GM18508 (cell line): Measurements from ENCODE around the gene GPR17.

ENCODE experiments used
- ATAC-seq: cut with Tn5 transposase; IDR thresholded peaks from one replicate; pipeline ENCODE4 v1.9.1; 2021; ENCODE audit warnings: moderate number of reproducible peaks; ENCODE audit not compliant: insufficient read depth, unreplicated experiment

GPR17 gene, protein sequence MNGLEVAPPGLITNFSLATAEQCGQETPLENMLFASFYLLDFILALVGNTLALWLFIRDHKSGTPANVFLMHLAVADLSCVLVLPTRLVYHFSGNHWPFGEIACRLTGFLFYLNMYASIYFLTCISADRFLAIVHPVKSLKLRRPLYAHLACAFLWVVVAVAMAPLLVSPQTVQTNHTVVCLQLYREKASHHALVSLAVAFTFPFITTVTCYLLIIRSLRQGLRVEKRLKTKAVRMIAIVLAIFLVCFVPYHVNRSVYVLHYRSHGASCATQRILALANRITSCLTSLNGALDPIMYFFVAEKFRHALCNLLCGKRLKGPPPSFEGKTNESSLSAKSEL

GRCh38 chr2:127645395-127646291 is at the start of gene GPR17:
Gene GPR17 (plus strand): TSS chr2:127646153. CDS start chr2:127650736, 4,583 bp downstream.
- ATAC-seq: no peak

DNA sequence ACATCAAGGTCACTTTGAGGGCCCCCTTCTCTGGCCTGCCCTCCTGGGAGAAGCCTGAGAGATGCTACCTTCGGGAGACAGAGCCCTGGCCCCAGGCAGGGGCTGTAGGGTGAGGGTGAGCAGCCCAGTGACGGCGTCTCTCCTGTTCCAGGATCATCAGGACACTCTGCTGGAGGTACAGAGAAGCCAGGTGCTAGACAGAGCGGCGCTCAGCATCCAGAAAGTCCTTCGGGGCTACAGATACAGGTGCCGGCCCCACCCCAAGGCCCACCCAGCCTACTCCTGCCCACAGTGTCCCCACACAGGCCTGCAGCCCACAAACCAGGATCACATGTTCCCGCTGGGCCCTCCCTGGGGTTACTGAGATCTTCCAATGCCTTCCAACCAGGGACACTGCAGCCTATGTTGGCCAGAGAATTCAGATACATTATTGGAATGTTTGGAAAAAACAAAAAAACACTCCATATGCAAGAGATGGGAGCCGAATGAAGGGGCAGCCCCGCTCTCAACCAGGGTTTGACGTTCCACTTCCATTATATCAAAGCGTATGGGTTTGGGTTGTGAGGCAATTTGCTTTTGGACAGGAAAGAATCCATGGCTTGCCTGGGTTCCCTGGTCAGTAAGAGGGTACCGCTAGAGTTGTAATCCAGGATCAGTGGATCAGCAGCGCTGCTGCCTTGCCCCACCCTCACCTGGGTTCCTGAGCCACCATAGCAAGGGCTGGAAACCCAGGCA is 49.5 kb upstream of the GPR17 start:
- ATAC-seq: no peak

DNA sequence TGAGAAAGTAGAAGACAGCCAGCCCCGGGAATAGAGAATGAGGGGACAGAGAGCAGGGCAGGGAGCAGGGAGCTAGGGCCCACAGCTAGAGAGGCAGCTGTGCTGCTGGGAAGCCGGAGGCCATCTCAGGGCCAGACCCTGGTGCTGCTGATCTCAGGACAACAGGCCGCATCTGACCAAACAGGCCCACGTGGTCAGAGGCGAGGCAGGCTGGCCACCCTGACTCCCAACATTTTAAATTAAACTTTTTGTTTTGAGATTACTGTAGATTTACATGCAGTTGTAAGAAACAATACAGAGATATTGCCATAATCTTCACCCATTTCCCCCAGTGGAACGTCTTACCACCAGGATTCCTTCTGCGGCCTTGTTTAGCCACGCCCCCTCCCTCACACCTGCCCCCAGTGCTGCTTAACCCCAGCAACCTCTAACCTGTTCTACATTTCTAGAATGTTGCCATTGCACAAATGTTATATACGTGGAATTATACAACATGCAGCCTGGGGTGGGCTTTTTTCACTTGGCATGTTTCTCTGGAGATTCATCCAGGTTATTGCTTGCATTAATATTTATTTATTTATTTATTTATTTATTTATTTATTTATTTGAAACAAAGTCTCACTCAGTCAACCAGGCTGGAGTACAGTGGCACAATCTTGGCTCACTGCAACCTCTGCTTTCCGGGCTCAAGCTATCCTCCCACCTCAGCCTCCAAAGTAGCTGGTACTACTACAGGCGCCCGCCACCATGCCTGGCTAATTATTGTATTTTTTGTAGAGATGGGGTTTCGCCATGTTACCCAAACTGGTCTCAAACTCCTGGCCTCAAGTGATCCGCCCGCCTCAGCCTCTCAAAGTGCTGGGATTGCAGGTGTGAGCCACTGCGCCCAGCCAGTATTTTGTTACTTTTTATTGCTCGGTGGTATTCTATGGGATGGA is 48.6 kb upstream of the GPR17 start:
- ATAC-seq: no peak

DNA sequence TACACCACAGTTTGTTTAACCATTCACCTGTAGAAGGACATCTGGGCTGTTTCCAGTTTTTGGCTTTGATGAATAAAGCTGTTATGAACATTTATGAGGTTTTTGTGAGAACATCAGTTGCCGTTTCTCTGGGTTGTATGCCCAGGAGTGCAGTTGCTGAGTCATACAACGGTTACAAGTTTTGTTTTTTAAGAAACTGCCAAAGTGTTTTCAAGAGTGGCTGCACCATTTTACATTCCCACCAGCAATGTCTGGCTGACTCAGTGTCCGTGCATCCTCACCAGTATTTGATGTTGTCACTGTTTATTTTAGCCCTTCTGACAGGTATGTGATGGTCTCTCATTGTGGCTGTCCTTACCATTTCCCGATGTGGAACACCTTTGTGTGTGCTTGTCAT is 48.0 kb upstream of the GPR17 start:
- no peak for ATAC-seq

DNA sequence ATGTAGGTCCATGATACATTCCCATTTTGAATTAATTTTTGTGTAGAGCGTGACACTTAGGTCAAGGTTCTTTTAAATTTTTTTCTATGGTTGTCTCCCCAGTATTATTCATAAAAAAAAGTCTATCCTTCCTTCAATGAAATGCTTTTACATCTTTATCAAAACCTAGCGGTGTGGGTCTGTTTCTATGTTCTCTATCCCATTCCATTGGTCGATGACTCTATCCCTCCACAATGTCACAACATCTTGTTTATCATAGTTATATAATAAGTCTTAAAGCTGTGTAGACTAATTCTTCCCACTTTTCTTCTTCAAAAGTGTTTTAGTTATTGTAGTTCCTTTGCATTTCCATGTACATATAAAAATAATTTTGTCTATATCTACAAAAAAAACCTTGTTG is 47.2 kb upstream of the GPR17 start:
- ATAC-seq: no peak

DNA sequence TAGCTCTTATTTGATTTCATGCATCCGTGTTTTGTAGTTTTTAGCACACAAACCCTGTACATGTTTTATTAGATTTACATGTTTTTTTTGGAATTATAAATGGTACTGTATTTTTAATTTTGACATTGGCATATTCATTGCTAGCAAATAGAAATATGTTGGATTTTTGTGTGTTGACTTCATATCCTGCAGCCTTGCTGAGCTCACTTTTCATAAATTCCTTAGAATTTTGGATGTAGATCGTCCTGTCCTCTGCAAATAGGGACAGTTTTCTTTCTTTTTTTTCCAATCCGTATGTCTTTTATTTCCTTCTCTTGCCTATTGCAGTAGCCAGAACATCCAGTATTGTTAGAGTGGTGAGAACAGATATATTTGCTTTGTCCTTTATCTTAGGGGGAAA is 46.7 kb upstream of the GPR17 start:
- no peak for ATAC-seq

DNA sequence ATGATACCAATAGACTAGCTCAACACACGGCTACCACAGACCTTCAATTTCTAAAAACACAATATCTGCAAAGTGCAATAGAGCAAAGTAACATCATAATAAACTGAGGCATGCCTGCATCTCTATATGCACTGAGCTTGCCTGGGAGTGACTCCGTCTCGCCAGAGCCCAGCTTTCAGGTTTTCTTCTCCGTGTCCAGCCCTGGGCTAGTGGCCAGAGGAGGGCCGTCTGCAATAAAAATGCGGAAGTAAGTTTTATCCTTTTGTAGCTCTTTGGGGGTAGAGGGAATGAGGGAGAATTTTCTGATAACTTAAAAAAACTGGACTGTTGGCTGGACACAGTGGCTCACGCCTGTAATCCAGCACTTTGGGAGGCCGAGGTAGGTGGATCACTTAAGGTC is 41.0 kb upstream of the GPR17 start:
- no peak for ATAC-seq

DNA sequence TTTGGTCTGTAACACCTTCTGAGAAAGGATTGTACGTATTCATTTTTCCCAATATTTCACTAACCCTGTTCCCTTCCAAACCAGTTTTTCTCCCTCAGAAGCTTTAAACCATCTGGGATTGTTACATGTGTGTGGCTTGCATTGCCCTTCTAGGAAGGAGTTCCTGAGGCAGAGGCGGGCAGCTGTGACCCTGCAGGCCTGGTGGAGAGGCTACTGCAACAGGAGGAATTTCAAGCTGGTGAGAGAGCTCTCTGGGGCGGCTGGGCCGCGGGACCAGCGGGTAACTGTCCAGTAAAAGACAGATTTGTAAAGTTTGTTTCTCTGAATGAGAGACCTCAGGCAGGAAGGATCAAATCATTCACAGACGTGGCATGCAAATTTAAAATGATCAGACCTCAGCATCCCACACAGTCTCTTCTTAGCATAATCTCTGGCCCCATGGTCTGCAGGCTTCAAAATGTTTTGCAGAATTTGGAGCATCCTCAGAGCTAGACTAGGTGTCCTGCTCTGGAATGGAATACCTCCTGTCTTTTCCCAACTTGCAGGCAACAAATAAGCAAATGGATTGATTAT is 40.2 kb upstream of the GPR17 start:
- ATAC-seq: no peak

GRCh38 chr2:127606625-127607398 is 39.1 kb upstream of the GPR17 start:
- ATAC-seq: no peak

GRCh38 chr2:127607399-127607908 is 38.5 kb upstream of the GPR17 start:
- ATAC-seq: no peak

DNA sequence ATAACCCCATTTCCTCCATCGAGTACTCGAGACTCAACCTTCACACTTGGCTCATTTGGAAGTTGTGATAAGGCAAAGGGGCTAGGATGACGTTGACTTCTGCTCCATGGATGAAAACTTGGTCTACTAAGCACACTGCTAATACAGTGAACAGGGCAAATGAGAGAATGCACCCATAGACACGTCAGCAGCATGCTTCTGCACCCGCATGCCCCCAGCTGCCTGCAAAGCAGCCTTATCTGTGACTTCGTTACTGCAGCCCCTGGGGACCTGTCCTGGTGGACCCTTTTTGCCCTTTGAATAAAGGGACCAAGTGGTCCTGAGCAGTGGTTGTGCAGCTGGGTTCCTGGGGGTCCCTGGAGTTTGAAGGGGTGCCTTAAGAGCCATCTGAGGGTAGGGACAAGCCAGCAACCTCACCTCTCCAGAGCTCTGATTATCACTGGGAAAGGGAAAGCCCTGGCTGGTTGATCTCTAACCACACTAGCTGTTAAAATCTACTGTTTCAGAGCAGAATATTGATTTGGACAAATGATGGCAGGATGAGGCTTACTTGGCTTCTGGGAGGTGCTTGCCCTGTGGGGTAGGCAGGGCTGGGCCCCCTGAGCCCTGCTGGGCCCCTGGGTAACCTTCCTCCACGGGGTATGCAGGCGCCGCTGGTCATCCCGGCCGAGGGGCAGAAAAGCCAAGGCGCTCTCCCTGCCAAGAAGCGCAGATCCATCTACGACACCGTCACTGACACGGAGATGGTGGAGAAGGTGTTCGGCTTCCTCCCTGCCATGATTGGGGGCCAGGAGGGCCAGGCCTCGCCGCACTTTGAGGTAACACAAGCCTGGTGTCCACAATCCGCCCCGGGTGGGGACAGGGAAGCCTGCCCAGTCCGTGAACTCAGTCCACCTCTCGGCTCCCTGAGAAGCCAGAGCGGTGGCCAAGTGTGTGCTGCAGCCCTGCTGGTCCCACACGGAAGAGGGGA is 37.6 kb upstream of the GPR17 start:
- ATAC-seq: no peak

- no peak for ATAC-seq
Observed at GRCh38 chr2:127609031-127609751, 36.8 kb upstream of the GPR17 start.

DNA sequence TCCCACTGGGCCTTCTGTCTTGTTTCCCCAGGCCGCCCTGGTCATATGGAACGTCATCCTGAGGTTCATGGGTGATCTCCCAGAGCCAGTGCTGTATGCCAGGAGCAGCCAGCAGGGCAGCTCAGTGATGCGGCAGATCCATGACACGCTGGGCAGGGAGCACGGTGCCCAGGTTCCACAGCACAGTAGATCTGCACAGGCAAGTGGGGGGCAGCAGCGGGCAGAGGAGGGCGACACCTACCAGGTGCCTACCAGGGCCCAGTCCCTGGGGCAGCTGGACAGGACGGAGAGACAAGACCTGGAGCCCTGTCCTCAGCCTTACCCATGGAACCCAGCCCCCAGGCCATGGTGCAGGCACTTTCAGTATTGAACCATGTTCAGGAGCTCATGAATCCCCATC is 36.1 kb upstream of the GPR17 start:
- no peak for ATAC-seq

DNA sequence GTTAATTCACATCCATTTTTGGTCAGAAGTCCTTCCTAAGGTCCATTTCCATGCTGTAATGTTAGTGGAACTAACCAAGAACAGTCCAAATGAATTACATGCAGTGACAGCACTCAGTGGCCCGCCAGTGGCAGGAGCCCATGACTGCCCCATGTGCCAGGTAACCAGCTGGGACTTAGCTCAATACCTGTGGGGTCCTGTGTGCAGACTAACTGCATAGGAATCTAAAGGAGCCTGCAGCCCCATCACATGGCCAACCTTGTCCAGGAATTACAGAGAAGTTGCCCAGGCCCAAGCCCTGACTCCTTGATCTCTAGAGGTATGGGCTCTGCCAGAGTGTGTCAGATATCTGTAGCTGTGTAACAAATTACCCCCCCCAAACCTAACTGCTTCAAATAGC is 35.4 kb upstream of the GPR17 start:
- ATAC-seq: no peak

GRCh38 chr2:127611076-127611925 is 34.7 kb upstream of the GPR17 start:
- ATAC-seq: no peak
